ENCODE measurements around the gene TRMT10A.

- TF ChIP-seq CTCF (IDR thresholded peaks at IDR 0.05), result no peak
- no peak for TF ChIP-seq POLR2A (IDR thresholded peaks at IDR 0.05)
These were observed 1.1 kb upstream of the TRMT10A start for GRCh38 chr4:99564921-99565320.

Measured in esophagus squamous epithelium (tissue), 4 donors.